Stimulated activated naive CD8-positive, alpha-beta T cell treated with anti-CD3 and anti-CD28 coated beads, Interleukin-15, amount 100 ng/mL, for 72 hours (primary cell): Measurements from ENCODE around the gene TIGIT.
A peak's percentile ranks its signal among the peaks of the same experiment; 100 is the strongest.

Source experiments
- ATAC-seq: fragments of 150-1000 bp; cut with Tn5 transposase; 2 replicates; pipeline ENCODE4 v1.10.0; 2021; ENCODE audit warnings: mild to moderate bottlenecking, moderate library complexity
- DNase-seq, 2 donors: peaks; one replicate each; pipeline ENCODE4 v3.0.0; 2021 to 2022
- H3K27ac Mint-ChIP-seq, 2 donors: one replicate each; pipeline ENCODE4 v1.8.0; 2022; ENCODE audit warnings: mild to moderate bottlenecking in 2 of 2, mixed read lengths in 2 of 2, moderate library complexity in 2 of 2
- H3K27me3 Mint-ChIP-seq: one replicate; pipeline ENCODE4 v1.8.0; 2022; ENCODE audit warnings: mixed read lengths
- H3K4me1 Mint-ChIP-seq: one replicate; pipeline ENCODE4 v1.8.0; 2022; ENCODE audit warnings: mild to moderate bottlenecking, mixed read lengths
- H3K4me3 Mint-ChIP-seq, 2 donors: one replicate each; pipeline ENCODE4 v1.8.0; 2022; ENCODE audit warnings: mild to moderate bottlenecking in 2 of 2, mixed read lengths in 2 of 2, moderate library complexity in 1 of 2
- H3K9me3 Mint-ChIP-seq, 2 donors: one replicate each; pipeline ENCODE4 v1.8.0; 2022; ENCODE audit warnings: mixed read lengths in 2 of 2

The TIGIT gene

DNA sequence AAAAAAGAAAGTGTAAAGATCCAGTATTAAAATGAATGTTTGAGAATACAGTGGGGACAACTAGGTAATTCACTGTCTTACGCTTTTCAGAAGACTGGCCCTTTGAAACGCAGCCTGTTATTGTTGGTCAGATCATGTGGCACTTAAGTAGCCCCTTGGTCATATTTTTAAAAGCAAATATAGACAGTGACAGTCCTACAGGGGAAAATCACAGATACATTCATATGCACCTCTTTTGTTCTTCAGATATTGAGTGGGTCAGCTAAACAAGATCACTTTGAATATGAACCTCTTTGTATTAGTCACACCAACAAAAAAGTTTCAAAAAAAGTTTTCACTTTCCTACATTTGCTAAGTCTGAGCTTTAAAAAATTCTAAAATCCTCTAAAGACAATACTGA, 36.0 kb downstream of the TIGIT start:
- H3K27ac Mint-ChIP-seq, result peak overlapping the region; percentile 91 to 99
- H3K9me3 Mint-ChIP-seq, result peaks cover 4 to 14% of the 10 kb centered on the region in 2 donors
- peaks cover 100% of the 10 kb centered on the region for H3K4me1 Mint-ChIP-seq
- DNase-seq, result no peak
- H3K27me3 Mint-ChIP-seq, result no peaks in the 10 kb centered on the region
- peak overlapping the region; percentile 26 to 63 for H3K4me3 Mint-ChIP-seq
- ATAC-seq, result peak; percentile 21

DNA sequence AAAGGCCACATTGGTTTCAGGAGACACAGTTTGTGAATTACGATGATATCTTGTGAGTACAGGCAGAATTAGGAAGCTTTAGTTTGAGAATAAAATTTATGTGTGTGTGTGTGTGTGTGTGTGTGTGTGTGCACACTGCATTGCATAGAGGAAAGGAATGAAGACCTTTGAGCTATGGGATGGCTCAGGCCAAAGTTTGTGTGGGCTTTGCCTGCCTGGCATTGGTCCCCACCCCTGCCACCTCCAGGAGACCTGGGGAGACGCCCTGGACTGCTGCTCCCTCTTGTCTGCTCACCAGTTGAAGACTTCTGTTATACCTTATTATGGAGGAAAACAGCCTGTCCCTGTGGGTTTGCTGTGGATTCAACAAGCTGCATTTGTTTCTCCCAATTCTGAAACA, 37.2 kb downstream of the TIGIT start:
- DNase-seq (no peak), ATAC-seq (no peak)
- Mint-ChIP-seq H3K27ac (peak overlapping the region; percentile 73 to 99), H3K27me3 (no peaks in the 10 kb centered on the region), H3K9me3 (peaks cover 9 to 14% of the 10 kb centered on the region in 2 donors), H3K4me3 (no peak overlapping the region), H3K4me1 (peaks cover 100% of the 10 kb centered on the region)

DNA sequence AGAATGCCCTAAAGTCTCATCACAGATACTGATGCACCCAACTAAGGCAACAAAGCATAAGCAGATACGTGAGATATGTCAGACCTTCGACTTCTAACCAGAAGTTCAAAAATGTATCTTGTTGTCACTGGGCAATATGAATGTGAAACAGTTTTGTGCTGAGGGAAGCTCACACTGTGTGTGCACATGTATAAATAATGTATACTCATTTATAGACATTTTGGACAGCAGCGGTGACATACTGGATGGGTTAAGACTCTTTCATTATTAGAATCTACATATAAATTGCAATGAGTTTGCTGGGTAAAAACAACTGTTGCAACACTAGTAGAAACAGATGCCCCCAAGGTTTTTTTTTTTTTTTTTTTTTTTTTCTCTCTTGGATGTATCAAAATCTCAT, 37.9 kb downstream of the TIGIT start:
- peaks cover 9 to 14% of the 10 kb centered on the region in 2 donors for H3K9me3 Mint-ChIP-seq
- peaks cover 100% of the 10 kb centered on the region for H3K4me1 Mint-ChIP-seq
- peak overlapping the region; percentile 19 to 69 for H3K4me3 Mint-ChIP-seq
- no peaks in the 10 kb centered on the region for H3K27me3 Mint-ChIP-seq
- DNase-seq, result no peak
- peak overlapping the region; percentile 95 to 99 for H3K27ac Mint-ChIP-seq
- ATAC-seq, result peak; percentile 55

DNA sequence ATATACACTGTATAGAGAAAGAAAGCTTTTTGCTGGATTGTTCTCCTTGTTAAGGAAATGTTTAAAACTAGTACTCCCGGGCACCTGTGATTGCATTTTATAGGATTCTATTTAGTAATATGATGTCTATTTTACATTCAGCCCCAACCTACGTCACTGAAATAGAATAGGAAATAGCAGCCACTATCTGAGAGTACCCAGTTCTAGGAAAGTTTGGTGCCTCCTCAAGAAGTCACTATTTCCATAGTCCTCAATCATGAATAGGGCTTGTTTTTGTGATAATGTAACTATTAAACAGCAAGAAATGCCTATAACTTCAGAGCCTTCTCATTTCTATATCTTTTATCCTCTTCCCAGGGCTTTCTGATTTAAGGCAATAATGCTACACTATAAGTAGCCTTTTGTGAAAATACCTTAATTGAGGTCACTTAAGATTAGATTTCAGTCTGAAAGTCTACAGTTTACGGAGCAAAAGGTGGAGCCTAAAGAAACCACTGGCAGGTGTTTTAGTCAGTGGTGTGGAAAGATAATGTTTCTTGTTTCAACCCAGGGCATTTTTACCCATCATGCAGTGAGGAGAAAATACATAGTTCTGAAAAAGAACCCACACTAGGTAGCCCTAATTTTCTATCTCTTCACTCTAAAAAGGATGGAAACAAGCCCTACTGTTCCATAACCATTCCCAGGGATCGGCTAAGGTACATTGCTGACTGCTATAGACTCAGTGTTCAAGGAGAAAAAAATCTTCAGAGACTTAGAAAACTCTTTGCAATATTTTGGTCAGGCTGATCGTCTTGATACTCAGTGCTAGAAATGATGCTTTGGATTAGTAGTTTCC, 38.7 kb downstream of the TIGIT start:
- Mint-ChIP-seq H3K4me1 (peaks cover 96% of the 10 kb centered on the region), H3K4me3 (peak overlapping the region; percentile 19 to 69), H3K27me3 (no peaks in the 10 kb centered on the region), H3K27ac (peak overlapping the region; percentile 95 to 99), H3K9me3 (peaks cover 9 to 14% of the 10 kb centered on the region in 2 donors)
- ATAC-seq (peak; percentile 71), DNase-seq (no peak)

DNA sequence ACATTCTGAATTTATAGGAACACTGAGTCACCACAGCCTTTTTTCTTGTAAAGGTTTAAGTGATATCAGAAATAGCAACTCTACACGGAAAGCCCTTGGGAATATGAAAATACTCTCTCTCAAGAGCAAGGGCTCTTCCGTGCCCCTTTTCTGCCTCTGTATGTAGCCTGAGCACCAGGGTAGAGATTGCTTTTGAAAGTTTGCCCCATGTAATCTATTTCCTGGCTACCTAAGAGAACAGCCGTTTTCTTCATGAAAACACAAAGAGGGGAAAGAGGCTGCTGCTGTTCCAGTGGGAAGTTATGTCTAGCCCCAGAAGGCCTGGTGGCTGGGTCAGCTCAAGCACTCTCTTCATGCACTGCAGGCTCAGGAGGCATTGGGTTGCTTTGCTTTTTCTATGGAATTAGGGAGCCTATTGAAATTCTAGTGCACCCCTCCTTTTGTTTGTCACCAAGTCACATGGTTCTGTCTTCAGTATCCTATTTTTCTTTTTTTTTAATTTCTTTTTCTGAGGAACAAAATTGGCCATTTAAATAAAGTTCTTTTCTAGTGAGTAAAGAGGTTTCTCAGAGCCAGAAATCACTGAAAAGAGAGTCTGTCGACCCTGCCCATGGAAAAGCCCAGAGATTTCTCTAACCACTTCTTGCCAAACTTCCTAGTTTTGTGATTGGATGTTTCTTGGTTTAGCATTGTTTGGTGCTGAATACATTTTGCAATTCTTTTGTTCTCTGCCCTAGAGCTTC, 39.5 kb downstream of the TIGIT start:
- H3K4me1 Mint-ChIP-seq, result peaks cover 95% of the 10 kb centered on the region
- DNase-seq, result no peak
- no peaks in the 10 kb centered on the region for H3K27me3 Mint-ChIP-seq
- peak overlapping the region; percentile 29 to 69 for H3K4me3 Mint-ChIP-seq
- ATAC-seq, result peak; percentile 38
- H3K9me3 Mint-ChIP-seq, result peaks cover 9 to 14% of the 10 kb centered on the region in 2 donors
- peak overlapping the region; percentile 95 to 99 for H3K27ac Mint-ChIP-seq

DNA sequence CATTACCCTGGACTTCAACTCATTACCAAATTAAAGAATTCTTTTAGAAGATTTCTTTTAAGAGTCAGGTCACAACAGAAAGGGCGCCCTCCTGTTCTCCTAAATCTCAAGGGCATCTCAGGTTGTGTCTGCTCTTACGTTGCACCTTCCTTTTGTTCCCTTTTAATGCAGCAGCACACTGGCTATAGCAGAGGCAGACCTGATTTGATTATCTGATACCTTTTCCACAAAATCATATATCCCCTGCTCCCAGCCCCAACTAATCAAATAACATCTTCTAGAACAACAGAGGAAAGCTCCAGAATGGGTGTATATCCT, 40.1 kb downstream of the TIGIT start:
- H3K4me1 Mint-ChIP-seq, result peaks cover 92% of the 10 kb centered on the region
- no peak for ATAC-seq
- peaks cover 9 to 14% of the 10 kb centered on the region in 2 donors for H3K9me3 Mint-ChIP-seq
- H3K27ac Mint-ChIP-seq, result peak overlapping the region; percentile 95 to 99
- H3K4me3 Mint-ChIP-seq, result peak overlapping the region; percentile 33 to 69
- no peaks in the 10 kb centered on the region for H3K27me3 Mint-ChIP-seq
- DNase-seq, result no peak

DNA sequence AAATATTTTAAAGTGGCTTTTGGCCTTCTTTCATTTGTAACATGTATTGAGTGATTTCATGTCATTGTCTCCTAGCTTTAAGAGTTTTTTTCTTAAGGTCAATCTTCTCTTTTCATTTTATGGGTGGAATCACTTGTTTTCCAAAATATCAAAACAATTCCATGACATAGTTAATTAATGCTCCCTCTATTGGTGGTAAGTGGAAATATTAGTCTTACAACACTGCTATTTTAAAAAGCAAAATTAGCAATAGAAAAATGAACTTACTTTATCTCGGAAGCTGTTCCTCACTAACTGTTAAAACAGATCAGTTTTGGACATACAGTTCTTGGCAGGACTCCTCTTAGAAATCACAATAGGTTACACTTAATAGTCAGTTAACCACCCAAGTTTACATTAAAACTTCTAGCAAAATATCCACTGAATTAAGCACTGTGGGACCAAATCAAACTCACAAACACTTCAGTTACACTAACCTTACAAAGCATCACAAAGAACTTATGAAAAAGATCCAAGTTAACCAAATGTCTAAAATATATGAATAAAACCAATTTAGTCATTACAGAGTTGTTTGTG, 42.4 kb downstream of the TIGIT start:
- Mint-ChIP-seq H3K27ac (peak overlapping the region in 1 of 2 donors; percentile 75), H3K4me1 (peaks cover 71% of the 10 kb centered on the region)

DNA sequence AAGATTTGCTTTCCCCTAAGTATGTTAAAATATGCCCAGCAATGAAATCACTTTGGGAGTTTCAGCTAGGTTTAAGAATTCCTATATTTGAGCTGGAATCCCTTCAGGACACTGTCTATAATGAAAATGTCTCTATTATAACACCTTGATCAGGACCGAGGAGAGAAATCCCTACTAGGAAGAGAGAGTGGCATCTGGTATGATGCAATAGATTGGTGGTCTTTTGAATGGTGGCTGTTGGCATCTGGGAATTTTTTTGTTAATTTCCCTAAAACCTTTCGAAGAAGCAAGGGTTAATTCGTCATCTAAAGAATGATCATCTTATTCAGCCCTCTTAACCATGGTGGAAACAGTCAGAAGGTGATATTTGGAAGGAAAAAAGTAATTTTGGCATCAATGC, 43.0 kb downstream of the TIGIT start:
- peaks cover 5% of the 10 kb centered on the region in 2 donors for H3K9me3 Mint-ChIP-seq
- no peak overlapping the region for H3K27ac Mint-ChIP-seq
- DNase-seq (no peak), ATAC-seq (no peak)
- peak overlapping the region in 1 of 2 donors; percentile 27 for H3K4me3 Mint-ChIP-seq
- H3K4me1 Mint-ChIP-seq, result peaks cover 65% of the 10 kb centered on the region
- H3K27me3 Mint-ChIP-seq, result no peaks in the 10 kb centered on the region

More for the DNA sequence above, 42.4 kb downstream of the TIGIT start:
- peaks cover 5 to 7% of the 10 kb centered on the region in 2 donors for H3K9me3 Mint-ChIP-seq
- no peaks in the 10 kb centered on the region for H3K27me3 Mint-ChIP-seq
- ATAC-seq (no peak), DNase-seq (no peak)
- H3K4me3 Mint-ChIP-seq, result no peak overlapping the region

DNA sequence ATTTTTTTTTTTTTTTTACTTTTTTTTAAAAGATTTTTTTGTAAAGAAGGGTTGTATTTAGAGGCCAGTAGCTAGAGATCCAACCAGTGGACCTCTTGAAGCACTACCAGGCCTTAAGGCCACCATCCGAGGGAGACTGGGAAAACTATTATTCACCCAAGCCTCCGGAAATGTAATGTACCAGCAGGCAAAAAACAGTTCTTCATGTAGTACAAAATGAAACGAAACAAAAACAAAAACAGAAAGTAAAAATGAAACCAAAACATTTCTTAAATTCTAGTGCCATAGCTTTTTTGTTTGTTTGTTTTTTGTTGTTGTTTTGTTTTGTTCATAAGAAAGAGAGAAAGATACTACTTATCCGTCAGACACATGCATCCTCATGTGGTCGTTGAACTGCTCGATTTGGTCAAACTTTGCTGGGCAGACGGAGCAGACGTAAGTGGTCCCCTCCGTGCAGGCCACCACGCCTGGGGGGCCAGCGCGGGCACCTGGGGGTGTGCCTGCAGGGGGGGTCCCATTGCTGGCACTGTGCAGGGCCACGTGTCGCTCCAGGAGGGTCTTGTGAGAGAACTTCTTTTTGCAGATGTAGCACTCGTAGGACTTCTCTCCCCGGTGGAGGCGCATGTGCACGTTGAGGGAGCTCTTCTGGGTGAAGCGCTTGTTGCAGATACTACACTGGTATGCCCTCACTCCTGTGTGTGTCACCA, 45.0 kb downstream of the TIGIT start:
- peaks cover 0 to 5% of the 10 kb centered on the region in 2 donors for H3K9me3 Mint-ChIP-seq
- peaks cover 52% of the 10 kb centered on the region for H3K4me1 Mint-ChIP-seq
- no peaks in the 10 kb centered on the region for H3K27me3 Mint-ChIP-seq
- no peak overlapping the region for H3K4me3 Mint-ChIP-seq
- H3K27ac Mint-ChIP-seq, result no peak overlapping the region
- no peak for ATAC-seq
- DNase-seq, result no peak

DNA sequence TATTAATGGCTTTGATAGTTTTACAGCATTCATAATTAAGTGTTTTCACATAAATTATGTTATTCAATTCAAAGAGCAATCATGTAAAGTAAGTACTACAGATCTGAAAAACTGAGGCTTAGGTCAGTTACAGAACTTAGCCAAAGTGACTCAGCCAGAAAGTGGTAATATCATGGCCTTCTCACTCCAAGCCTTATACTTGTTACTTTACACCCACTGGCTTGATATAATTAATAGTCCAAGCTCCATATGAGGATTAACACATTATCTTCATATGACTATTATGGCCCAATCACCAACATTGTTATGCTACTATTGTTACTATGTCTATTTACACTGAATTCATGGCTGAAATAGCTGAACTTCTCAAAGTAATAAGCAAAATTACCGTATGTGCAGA, 50.7 kb downstream of the TIGIT start:
- no peak overlapping the region for H3K27ac Mint-ChIP-seq
- no peak overlapping the region for H3K4me3 Mint-ChIP-seq
- ATAC-seq, result peak; percentile 46

DNA sequence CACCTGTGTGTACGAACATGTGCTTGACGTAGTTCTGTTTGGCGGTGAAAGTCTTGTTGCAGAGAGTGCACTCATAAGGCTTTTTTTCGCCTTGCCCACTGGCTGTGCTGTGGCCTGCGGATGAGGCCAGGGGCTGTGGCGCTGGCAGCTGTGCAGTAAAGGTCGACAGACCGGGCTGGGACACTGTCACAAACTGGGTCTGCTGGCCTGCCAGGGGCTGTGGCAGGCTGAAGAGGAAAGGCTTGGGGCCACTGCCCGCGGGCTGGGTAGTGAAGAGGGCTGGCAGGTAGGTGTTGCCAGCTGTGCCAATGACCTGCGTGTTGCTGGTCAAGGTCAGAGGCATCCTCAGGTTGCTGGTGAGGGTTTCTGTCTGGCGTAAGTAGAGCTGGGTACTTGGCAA, 56.4 kb downstream of the TIGIT start:
- DNase-seq (no peak), ATAC-seq (no peak)
- Mint-ChIP-seq H3K9me3 (no peaks in the 10 kb centered on the region), H3K4me3 (no peak overlapping the region), H3K27ac (no peak overlapping the region), H3K27me3 (no peaks in the 10 kb centered on the region), H3K4me1 (peaks cover 15% of the 10 kb centered on the region)

More for the DNA sequence above, 50.7 kb downstream of the TIGIT start:
- no peak for DNase-seq
- Mint-ChIP-seq H3K9me3 (no peaks in the 10 kb centered on the region), H3K4me1 (peaks cover 22% of the 10 kb centered on the region), H3K27me3 (no peaks in the 10 kb centered on the region)

DNA sequence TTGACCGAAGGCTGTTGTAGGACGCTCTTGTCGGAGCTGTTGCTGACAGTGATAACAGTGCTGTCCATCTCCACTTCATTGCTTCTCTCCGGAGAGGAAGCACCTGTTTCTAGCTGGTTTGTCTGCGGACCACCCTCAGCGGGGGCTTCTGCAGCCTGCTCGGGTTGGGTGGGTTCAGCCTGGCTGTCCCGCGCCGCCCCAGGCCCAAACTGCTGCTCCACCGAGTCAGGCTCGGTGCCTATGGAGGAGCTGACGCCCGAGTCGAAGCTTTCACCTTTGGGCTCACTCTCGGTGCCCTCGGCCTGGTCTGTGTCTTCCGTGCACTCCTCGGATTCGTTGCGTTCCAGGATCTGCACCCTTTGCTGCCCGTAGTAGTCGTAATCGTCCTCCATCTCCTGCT, 56.9 kb downstream of the TIGIT start:
- Mint-ChIP-seq H3K4me1 (peaks cover 13% of the 10 kb centered on the region), H3K4me3 (no peak overlapping the region), H3K9me3 (no peaks in the 10 kb centered on the region), H3K27me3 (no peaks in the 10 kb centered on the region), H3K27ac (no peak overlapping the region)
- no peak for ATAC-seq
- no peak for DNase-seq

DNA sequence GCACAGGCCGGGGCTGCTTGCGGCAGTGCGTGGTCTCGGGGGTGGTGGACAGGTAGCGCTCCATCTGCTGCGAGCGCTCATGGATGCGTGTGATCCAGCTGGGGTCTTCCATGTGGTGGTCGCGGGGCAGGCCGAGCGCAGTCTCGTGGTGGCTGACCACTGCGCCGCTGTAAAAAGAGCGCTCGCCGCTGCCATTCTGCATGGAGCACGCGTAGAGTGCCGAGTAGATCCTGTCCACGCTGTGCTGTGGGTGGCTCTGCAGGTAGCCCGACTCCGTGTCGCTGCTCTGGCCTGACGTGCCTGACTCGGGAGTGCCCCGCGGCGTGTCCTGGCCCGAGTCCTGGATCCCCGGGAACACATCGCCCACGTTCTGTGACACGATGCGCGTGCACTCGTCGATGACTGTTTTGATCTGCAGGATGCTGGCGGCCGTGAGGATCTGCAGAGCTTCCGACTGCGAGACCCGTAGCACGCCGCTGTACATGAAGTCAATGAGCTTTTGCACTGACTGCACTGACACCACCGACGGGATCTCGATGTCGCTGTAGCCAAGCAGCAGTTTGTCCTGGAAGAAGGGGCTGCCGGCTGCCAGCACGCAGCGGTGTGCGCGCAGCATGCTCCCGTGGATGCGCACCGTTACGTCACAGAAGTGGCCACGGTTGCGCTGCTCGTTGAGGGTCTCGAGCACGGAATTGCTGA, 57.4 kb downstream of the TIGIT start:
- H3K27me3 Mint-ChIP-seq, result no peaks in the 10 kb centered on the region
- ATAC-seq (no peak), DNase-seq (no peak)
- no peak overlapping the region for H3K27ac Mint-ChIP-seq
- H3K4me3 Mint-ChIP-seq, result no peak overlapping the region
- no peaks in the 10 kb centered on the region for H3K9me3 Mint-ChIP-seq
- peaks cover 7% of the 10 kb centered on the region for H3K4me1 Mint-ChIP-seq

DNA sequence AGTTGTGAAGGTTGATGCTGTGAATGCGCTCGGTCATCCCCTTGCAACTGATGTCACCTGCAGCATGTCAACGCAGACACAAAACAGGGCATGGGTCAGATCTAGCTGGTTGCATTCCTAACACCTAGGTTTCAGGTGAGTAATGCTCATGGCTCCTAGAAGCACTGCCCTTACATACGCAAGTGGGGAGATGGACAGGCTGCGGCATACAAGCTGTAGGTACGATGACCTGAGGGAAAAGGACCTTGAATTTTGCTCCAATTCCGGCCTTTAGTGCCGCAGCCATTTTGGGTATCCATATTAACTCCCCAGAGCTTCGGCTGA, 58.0 kb downstream of the TIGIT start:
- no peak for DNase-seq
- H3K4me3 Mint-ChIP-seq, result no peak overlapping the region
- no peaks in the 10 kb centered on the region for H3K9me3 Mint-ChIP-seq
- ATAC-seq, result no peak
- H3K4me1 Mint-ChIP-seq, result peaks cover 5% of the 10 kb centered on the region
- H3K27me3 Mint-ChIP-seq, result no peaks in the 10 kb centered on the region
- H3K27ac Mint-ChIP-seq, result no peak overlapping the region

DNA sequence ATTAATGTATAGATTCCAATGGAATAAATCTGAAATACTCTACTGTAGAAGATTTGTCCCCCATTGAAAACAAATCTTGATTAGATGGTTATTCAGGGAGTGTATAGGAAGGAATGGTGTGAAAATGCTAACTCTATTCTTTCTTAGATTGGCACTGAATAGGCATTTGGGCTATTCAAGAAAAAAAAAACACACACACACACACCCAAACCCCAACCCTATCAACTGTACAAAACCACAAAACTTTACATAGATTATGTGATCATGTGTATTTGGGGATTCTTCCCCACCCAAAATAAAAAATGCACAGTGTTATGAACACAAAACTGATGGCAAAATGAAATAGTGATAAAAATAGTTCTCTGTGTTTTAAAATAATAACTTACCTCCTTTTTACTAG, 61.8 kb downstream of the TIGIT start:
- Mint-ChIP-seq H3K27ac (no peak overlapping the region), H3K27me3 (no peaks in the 10 kb centered on the region), H3K4me3 (no peak overlapping the region), H3K9me3 (no peaks in the 10 kb centered on the region), H3K4me1 (peaks cover 4% of the 10 kb centered on the region)
- ATAC-seq (no peak), DNase-seq (no peak)
